HepG2 (cell line): ENCODE data around the gene NSUN3. TPM values are rescaled to one million over a fixed set of nuclear protein-coding genes. Genes with fewer than 3 reads are reported as not detected.

ENCODE experiments used
- MIXL1 ChIP-seq: IDR thresholded peaks from 2 replicates; pipeline ENCODE4 v1.6.1; 2016
- RBM39 ChIP-seq: fragments of 200-400 bp; formaldehyde crosslinking; IDR thresholded peaks from one replicate; pipeline ENCODE4 v1.6.1; 2018; ENCODE audit warnings: antibody characterized with exemption, mild to moderate bottlenecking, low read depth, low read length; ENCODE audit not compliant: poor library complexity, severe bottlenecking
- RORA ChIP-seq: sonication (generic); formaldehyde crosslinking; IDR thresholded peaks from 2 replicates; pipeline ENCODE4 v1.5.0; 2020; ENCODE audit warnings: mild to moderate bottlenecking, missing genetic modification reagents, moderate library complexity
- SOX13 ChIP-seq, 3 experiments: fragments of 450-650 bp in 1 of 3; sonication (generic) in 1 of 3; formaldehyde crosslinking in 1 of 3; IDR thresholded peaks in 2 of 3; conservative IDR thresholded peaks in 1 of 3; 2 replicates each; pipeline versions ENCODE4 v1.5.0 to v1.6.1; 2016 to 2020; ENCODE audit warnings: antibody characterized with exemption in 1 of 3, mild to moderate bottlenecking in 1 of 3, missing compliant biosample characterization in 1 of 3, missing genetic modification reagents in 1 of 3, moderate library complexity in 1 of 3
- ZNF468 ChIP-seq: sonication (generic); formaldehyde crosslinking; IDR thresholded peaks from 2 replicates; pipeline ENCODE4 v1.8.0; 2022; ENCODE audit warnings: mild to moderate bottlenecking, moderate library complexity, missing genetic modification reagents
- ZNF484 ChIP-seq: sonication (generic); formaldehyde crosslinking; IDR thresholded peaks from 2 replicates; pipeline ENCODE4 v1.5.1; 2020; ENCODE audit warnings: mild to moderate bottlenecking, low read depth, missing genetic modification reagents, borderline replicate concordance
- polyA plus RNA-seq, 8 experiments: library from polyadenylated mRNA; depleted of rRNA in 3 of 8; stranded (reverse) in 7 of 8; unstranded in 1 of 8; fragments of >200 nt; fragmentation: Illumina TruSeq in 4 of 8; extraction: Trizol in 4 of 8; gene quantifications; 2 replicates each; pipeline versions ENCODE4 v1.2.1 to v1.2.3, GENCODE V29; 2011 to 2016; ENCODE audit warnings: low read depth in 4 of 8, missing spikeins in 1 of 8, mixed read lengths in 1 of 8; ENCODE audit not compliant: insufficient read depth in 1 of 8
- total RNA-seq, 5 experiments: library from RNA; depleted of rRNA; stranded (reverse); fragments of >200 nt; fragmentation: Illumina TruSeq; extraction: Trizol; gene quantifications; 2 replicates each; pipeline ENCODE4 v1.2.3, GENCODE V29; 2016; ENCODE audit warnings: low read depth in 1 of 5
- TF ChIP-seq, protein P1 (sequence below): IDR thresholded peaks from 2 replicates; pipeline ENCODE4 v1.6.1; 2016; ENCODE audit warnings: low read depth, control low read depth
- TF ChIP-seq, protein P2 (sequence below): sonication (generic); formaldehyde crosslinking; IDR thresholded peaks from 2 replicates; pipeline ENCODE4 v1.4.0; 2020; ENCODE audit warnings: missing genetic modification reagents, low read depth, mild to moderate bottlenecking, borderline replicate concordance
- TF ChIP-seq, protein P3 (sequence below): sonication (generic); formaldehyde crosslinking; conservative IDR thresholded peaks from 2 replicates; pipeline ENCODE4 v1.4.0; 2020; ENCODE audit warnings: missing genetic modification reagents
- TF ChIP-seq, protein P4 (sequence below): sonication (generic); formaldehyde crosslinking; IDR thresholded peaks from 2 replicates; pipeline ENCODE4 v1.5.1; 2020; ENCODE audit warnings: mild to moderate bottlenecking, missing genetic modification reagents, moderate library complexity
- TF ChIP-seq, protein P5 (sequence below): sonication (generic); formaldehyde crosslinking; IDR thresholded peaks from 2 replicates; pipeline ENCODE4 v1.4.0; 2020; ENCODE audit warnings: low read depth, mild to moderate bottlenecking, missing genetic modification reagents
- TF ChIP-seq, protein P6 (sequence below): sonication (generic); formaldehyde crosslinking; IDR thresholded peaks from 2 replicates; pipeline ENCODE4 v1.9.0; 2021; ENCODE audit warnings: missing genetic modification reagents, borderline replicate concordance
- TF ChIP-seq, protein P7 (sequence below): sonication (generic); formaldehyde crosslinking; IDR thresholded peaks from 2 replicates; pipeline ENCODE4 v1.4.0; 2020; ENCODE audit warnings: mild to moderate bottlenecking, missing genetic modification reagents

NSUN3 gene
- total and polyA plus RNA-seq, 2 of the 13 experiments (the other 11 are each of a cell fraction or from before 2014, with no cell fraction given) = 3.2 to 10.6 TPM

DNA sequence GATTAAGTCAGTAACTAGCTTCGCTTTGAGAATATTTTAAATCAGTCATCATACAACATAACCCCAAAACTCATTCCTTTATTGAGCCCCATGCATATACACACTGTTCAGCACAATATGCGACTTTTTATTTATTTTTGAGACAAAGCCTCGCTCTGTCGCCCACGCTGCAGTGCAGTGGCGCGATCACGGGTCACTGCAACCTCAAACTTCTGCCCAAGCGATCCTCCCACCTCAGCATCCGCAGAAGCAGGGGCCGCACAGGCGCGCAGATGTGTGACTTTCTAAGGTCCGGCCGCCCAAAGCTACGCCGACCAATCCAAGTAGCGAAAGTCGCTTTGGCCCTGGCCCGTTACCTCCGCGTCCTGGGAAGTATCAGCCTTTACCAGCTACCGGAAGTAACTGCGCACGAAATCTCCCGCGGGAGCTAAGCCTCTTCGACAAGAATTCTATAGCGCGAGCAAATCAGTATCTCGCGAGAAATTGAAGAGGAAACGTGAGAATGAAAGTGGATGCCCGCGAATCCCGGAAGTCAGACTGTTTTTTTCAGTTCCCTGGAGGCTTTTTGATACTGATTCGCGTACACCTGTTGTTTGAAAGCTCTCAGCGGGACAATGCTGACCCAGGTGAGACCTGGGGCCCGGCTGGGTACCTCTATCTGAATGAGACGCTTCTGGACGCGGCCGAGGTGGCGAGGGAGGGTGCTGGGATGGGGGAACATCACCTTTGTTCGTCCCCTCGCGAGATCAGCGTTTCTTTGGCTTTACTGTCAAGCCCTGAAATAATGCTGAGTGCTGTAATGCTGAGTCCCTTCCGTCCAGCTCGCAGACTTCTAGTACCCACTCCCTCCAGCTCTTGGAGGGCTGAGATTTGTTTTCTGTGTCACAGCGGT, at the start of gene NSUN3, which contains the start of gene DHFR2 (continued):
- TF ChIP-seq, protein P1, sequence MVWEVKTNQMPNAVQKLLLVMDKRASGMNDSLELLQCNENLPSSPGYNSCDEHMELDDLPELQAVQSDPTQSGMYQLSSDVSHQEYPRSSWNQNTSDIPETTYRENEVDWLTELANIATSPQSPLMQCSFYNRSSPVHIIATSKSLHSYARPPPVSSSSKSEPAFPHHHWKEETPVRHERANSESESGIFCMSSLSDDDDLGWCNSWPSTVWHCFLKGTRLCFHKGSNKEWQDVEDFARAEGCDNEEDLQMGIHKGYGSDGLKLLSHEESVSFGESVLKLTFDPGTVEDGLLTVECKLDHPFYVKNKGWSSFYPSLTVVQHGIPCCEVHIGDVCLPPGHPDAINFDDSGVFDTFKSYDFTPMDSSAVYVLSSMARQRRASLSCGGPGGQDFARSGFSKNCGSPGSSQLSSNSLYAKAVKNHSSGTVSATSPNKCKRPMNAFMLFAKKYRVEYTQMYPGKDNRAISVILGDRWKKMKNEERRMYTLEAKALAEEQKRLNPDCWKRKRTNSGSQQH = peak; percentile 27; the same call in 1 of the 2 replicates
- TF ChIP-seq RORA (CRISPR knock-in tag) (peak; percentile 86; the same call in 1 of the 2 replicates), RBM39 (peak; percentile 45), ZNF484 (CRISPR knock-in tag) (no peak), ZNF468 (CRISPR knock-in tag) (no peak), SOX13 (IDR thresholded peaks at IDR 0.05) (no peak), SOX13 (CRISPR knock-in tag; conservative IDR thresholded peaks at IDR 0.05 in 1 of 2, IDR thresholded peaks at IDR 0.05 in 1 of 2) (peak in 1 of 2 experiments; percentile 26; a peak in 1 of 4 replicates), MIXL1 (CRISPR knock-in tag) (peak; percentile 31)
- TF ChIP-seq, protein P2, sequence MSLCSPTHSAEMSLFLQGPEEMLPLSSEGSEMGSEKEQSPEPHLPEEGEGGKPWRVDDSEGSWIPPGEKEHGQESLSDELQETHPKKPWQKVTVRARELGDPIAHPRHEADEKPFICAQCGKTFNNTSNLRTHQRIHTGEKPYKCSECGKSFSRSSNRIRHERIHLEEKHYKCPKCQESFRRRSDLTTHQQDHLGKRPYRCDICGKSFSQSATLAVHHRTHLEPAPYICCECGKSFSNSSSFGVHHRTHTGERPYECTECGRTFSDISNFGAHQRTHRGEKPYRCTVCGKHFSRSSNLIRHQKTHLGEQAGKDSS = no peak
- TF ChIP-seq, protein P3, sequence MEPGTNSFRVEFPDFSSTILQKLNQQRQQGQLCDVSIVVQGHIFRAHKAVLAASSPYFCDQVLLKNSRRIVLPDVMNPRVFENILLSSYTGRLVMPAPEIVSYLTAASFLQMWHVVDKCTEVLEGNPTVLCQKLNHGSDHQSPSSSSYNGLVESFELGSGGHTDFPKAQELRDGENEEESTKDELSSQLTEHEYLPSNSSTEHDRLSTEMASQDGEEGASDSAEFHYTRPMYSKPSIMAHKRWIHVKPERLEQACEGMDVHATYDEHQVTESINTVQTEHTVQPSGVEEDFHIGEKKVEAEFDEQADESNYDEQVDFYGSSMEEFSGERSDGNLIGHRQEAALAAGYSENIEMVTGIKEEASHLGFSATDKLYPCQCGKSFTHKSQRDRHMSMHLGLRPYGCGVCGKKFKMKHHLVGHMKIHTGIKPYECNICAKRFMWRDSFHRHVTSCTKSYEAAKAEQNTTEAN (CRISPR knock-in tag) = no peak
- TF ChIP-seq, protein P4, sequence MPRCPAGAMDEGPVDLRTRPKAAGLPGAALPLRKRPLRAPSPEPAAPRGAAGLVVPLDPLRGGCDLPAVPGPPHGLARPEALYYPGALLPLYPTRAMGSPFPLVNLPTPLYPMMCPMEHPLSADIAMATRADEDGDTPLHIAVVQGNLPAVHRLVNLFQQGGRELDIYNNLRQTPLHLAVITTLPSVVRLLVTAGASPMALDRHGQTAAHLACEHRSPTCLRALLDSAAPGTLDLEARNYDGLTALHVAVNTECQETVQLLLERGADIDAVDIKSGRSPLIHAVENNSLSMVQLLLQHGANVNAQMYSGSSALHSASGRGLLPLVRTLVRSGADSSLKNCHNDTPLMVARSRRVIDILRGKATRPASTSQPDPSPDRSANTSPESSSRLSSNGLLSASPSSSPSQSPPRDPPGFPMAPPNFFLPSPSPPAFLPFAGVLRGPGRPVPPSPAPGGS (CRISPR knock-in tag) = 0 out of 2 replicates have a peak, but pooled peaks have one; percentile 28
- TF ChIP-seq, protein P5, sequence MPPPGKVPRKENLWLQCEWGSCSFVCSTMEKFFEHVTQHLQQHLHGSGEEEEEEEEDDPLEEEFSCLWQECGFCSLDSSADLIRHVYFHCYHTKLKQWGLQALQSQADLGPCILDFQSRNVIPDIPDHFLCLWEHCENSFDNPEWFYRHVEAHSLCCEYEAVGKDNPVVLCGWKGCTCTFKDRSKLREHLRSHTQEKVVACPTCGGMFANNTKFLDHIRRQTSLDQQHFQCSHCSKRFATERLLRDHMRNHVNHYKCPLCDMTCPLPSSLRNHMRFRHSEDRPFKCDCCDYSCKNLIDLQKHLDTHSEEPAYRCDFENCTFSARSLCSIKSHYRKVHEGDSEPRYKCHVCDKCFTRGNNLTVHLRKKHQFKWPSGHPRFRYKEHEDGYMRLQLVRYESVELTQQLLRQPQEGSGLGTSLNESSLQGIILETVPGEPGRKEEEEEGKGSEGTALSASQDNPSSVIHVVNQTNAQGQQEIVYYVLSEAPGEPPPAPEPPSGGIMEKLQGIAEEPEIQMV (CRISPR knock-in tag) = no peak
- TF ChIP-seq, protein P6, sequence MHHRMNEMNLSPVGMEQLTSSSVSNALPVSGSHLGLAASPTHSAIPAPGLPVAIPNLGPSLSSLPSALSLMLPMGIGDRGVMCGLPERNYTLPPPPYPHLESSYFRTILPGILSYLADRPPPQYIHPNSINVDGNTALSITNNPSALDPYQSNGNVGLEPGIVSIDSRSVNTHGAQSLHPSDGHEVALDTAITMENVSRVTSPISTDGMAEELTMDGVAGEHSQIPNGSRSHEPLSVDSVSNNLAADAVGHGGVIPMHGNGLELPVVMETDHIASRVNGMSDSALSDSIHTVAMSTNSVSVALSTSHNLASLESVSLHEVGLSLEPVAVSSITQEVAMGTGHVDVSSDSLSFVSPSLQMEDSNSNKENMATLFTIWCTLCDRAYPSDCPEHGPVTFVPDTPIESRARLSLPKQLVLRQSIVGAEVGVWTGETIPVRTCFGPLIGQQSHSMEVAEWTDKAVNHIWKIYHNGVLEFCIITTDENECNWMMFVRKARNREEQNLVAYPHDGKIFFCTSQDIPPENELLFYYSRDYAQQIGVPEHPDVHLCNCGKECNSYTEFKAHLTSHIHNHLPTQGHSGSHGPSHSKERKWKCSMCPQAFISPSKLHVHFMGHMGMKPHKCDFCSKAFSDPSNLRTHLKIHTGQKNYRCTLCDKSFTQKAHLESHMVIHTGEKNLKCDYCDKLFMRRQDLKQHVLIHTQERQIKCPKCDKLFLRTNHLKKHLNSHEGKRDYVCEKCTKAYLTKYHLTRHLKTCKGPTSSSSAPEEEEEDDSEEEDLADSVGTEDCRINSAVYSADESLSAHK (CRISPR knock-in tag) = no peak
- TF ChIP-seq, protein P7, sequence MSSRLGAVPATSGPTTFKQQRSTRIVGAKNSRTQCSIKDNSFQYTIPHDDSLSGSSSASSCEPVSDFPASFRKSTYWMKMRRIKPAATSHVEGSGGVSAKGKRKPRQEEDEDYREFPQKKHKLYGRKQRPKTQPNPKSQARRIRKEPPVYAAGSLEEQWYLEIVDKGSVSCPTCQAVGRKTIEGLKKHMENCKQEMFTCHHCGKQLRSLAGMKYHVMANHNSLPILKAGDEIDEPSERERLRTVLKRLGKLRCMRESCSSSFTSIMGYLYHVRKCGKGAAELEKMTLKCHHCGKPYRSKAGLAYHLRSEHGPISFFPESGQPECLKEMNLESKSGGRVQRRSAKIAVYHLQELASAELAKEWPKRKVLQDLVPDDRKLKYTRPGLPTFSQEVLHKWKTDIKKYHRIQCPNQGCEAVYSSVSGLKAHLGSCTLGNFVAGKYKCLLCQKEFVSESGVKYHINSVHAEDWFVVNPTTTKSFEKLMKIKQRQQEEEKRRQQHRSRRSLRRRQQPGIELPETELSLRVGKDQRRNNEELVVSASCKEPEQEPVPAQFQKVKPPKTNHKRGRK (CRISPR knock-in tag) = no peak
